NCI-H1694 (cell line): Measurements from ENCODE around the gene TIMM9.
"Not testable (repeated sequence)": the region's sequence is repeated elsewhere in the genome, so short reads cannot be mapped to it uniquely, and the experiment has no call there.

Source experiments
- DNase-seq: peaks from one replicate; lab custom pipeline; 2025; lab: John Stamatoyannopoulos, UW

The TIMM9 gene, protein sequence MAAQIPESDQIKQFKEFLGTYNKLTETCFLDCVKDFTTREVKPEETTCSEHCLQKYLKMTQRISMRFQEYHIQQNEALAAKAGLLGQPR

DNA sequence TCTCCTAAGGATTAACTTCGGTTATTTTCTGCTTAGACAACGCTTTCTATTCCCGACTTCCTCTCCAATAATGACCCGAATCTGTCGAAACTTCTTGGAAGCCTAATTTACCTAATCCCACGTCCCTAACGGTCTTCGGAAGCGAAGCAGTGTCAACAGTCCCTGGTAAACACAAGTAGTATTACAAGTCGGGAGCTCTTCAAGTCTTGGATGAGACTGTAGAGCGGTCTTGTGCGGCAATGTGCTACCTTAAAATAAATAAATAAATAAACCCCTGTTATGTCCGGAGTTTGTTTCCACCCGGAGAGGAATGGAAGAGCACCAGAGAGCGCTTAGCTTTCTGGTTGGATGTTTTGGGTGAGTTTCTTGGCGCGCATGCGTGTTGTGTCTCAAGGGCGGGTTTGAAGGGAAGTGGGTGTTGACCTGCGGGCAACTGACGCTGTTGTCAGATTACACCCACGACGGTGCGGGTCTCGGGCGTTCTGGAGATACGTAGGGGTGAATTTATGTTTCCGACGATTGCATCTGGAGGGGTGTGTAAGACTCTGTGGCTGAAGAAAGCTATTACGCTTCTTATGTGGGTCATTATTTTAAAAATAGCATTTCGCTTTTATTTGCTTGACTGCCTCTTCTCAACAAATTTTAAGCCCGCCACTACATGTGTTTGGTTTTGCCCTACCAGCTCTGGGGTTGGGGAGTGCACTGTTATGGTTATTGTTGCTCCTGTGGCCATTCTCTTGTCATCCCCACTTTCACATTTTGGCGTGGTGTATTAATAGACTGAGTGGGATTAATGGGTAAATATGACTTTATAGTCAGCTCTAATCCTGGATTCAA is at the start of gene TIMM9, which contains the start of gene KIAA0586:
TIMM9 (minus strand) TSS at position 251 of the 837 bp plus-strand sequence. CDS start 15,586 bp downstream, outside the sequence.
KIAA0586 (plus strand) TSS at position 439 of the 837 bp plus-strand sequence. CDS start 546 bp downstream, outside the sequence.
- DNase-seq = peak; percentile 99

DNA sequence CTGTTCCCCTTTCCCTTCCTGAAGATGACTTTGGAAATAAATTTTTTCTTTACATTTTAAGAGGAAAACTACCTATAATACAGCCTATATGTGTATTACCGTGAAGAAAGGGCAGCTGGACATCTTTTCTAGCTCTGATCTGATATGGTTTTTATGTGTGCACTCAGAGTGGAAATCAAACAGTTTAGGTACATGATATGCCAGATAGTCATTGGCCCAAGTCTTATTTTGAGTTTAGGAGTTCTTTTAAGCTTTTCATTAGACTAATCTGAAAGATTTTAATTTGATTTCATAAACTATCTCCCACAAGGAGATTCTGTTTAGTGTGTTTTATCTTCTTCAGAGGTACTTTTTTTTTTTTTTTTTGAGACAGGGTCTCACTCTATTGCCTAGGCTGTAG is 49.0 kb upstream of the TIMM9 start:
- DNase-seq = no peak

DNA sequence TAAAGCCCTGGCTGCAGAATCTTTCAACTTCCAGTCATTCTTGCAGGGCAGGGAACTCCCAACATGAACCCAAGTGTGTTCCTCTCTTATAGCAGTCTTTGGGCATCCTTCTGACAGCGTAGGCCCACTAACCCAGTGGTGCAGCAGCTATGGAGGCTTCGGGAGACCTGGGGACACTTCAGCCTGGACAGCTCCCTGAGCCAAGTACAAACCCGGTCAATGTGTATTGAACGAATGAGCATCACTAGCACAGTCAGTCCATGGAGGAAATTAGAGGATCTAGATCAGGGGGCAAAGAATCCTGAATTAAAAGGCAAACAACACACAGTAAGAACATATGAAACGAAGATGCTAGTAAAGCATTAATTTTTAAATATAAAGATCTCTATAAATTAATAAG is 42.0 kb upstream of the TIMM9 start:
- no peak for DNase-seq

DNA sequence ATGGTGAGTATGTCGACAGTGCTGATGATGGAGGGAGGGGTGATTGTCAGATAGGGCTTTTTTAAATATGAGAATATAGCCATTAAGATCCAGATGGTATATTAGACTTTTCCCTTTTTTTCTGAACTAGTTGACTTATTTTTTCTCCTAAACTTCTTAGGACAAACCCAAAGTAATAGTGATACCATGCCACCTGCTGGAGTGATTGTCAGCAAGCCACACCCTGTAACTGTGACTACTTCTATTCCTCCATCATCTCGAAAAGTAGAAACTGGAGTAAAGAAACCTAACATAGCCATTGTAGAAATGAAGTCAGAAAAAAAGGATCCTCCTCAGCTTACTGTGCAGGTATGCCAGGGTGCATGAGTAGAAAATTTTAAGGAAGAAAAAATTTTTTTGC is 40.2 kb upstream of the TIMM9 start:
- DNase-seq = no peak

DNA sequence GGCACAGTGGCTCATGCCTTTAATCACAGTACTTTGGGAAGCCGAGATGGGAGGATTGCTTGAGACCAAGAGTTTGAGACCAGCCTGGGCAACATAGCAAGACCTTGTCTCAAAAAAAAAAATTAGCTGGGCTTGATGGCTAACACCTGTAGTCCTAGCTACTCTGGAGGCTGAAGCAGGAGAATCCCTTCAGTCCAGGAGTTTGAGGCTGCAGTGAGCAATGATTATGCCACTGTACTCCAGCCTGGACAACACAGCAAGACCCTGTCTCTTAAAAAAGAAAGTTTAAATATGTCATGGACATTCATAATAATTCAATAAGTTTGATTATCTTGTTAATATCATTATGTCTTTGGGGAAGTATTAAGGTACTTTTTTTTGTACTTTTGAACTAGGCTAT is 39.1 kb upstream of the TIMM9 start:
- DNase-seq = no peak

DNA sequence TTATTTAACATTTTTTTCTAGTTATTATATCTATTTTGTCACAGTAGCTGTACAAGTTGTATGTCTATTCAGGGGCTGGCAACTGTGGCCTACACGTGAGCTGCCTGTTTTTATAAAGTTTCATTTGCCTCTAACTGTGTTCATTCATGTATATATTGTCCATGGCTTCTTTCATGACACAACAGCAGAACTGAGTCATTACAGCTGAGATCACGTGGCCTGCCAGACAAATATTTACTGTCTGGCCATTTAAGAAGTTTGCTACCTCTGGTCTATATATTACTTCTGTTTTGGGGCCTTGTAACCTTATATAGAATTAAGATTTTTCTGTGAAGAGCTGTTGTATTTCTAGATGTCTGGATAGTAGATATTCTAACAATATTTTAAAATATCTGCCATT is 38.1 kb upstream of the TIMM9 start:
- DNase-seq = no peak

DNA sequence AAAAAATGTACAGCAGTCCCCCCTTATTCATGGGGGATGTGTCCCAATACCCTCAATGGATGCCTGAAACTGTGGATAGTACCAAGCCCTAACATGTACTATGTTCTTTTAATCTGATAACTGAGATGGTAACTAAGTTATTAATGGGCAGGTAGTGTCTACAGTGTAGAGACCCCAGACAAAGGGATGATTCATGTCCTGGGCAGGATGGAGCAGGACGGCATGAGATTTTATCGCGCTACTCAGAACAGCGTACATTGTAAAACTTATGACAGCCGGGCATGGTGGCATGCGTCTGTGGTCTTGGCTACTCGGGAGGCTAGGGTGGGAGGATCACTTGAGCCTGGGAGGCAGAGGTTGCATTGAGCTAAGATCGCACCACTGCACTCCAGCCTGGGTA is 37.3 kb upstream of the TIMM9 start:
- DNase-seq = no peak

DNA sequence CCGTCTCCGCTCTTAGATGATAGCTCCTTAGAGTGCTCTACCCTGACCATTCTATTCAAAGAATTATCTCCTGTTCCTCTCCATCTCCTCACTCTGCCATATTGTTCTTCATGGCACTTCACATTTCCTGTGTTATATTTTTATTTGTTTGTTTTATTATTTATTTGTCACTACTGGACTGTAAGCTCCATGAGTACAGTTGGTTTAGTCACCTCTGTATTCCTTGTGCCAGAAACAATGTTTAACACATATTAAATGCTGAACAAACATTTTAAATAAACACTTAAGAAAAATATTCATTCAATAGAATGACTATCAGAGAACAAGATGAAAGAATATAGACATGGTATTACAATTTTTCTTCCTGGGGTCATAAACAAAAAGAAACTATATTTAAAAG is 35.8 kb upstream of the TIMM9 start:
- no peak for DNase-seq

DNA sequence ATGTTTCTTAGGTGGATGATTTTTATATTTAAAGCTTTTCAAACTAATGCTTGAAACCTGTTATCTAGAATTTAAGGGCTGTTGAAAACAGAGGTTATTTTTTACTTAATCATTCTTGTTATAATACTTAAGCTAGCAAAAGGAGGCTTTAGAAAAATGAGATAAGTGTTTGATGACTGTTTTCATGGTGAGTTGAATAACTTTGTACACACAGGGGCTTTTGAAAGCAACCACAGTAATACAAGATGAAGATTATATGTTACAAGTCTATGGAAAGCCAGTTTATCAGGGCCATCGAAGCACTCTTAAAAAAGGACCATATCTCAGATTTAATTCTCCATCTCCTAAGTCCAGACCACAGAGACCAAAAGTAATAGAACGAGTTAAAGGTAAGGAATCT is 33.4 kb upstream of the TIMM9 start:
- no peak for DNase-seq

DNA sequence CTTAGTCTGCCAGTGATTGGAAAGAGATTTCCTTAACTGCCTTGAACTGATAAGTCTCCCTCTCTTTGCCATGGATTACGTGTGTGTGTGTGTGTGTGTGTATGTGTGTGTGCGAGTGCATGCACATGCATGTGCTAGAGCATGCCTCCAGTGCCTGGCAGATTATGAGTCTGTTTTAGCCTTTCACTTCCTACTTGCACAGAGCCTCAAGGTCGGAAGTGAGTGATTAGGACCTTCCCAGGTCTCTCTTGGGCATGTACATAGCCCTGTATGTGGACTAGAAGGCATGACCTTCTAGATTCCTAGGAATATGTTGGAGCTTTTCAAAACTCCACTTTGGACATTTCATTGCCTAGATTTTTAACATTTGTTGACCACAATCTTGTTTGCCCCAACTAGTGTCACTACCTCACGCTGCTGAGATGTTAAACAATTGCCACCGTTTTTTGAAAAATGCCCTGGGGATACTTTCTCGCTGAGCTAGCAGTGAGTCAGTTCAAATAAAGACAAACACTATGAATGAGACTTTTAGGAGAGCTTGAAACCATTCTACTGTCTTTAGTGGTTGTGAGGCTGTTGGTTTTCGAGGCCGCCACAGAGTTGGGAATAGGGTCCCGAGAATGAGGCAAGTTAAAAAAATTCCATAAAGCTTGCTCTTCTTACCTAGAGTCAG is 28.4 kb upstream of the TIMM9 start:
- no peak for DNase-seq

DNA sequence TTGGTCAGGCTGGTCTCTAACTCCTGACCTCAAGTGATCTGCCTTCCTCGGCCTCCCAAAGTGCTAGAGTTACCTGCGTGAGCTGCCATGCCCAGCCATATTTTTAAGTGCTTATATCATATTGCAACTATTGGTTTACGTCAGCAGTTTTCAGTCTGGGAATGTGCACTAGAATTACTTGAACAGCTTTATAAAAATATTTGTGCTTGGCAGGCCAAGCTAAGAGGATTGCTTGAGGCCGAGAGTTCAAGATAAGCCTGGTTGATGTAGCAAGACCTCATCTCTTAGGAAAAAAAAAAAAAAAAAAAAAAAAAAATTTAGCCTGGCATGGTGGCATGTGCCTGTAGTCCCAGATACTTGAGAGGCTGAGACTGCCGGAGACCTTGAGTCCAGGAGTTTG is 17.3 kb upstream of the TIMM9 start:
- no peak for DNase-seq

DNA sequence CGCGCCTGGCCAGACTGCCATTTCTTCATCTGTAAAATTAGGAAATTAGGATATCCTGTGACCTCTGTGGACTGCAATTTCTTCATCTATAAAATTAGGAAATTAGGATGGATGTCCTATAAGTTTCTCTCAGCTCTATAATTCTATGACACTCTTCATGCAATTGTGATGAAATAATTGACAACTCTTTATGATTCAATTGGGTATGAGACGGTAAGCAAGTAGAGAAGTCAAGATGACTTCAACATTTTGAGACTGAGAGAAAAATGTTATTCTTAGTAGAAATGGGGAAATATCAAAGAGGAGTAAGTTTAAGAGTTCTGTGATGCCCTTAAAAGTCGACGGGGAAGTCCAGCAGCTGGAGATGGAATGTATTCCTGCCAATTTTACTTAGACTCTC is 12.1 kb upstream of the TIMM9 start:
- no peak for DNase-seq

DNA sequence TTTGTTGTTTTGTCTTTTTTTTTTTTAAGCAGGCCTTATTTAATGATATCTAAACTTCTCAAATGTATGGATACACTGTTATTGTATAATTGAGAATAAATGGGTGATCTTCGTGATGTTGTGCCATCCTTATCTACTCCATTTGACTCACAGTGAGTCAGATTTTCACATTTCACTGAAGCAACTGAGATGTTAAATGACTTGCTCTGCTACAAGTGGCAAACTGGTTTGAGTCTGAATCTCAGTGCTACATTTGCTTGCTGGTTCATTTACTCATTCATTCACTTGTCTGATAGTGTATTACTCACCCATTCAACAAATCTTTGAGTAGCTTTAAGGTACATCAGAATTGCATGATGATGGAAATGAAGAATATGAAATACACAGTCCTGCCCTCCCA is 2.8 kb upstream of the TIMM9 start:
- no peak for DNase-seq

DNA sequence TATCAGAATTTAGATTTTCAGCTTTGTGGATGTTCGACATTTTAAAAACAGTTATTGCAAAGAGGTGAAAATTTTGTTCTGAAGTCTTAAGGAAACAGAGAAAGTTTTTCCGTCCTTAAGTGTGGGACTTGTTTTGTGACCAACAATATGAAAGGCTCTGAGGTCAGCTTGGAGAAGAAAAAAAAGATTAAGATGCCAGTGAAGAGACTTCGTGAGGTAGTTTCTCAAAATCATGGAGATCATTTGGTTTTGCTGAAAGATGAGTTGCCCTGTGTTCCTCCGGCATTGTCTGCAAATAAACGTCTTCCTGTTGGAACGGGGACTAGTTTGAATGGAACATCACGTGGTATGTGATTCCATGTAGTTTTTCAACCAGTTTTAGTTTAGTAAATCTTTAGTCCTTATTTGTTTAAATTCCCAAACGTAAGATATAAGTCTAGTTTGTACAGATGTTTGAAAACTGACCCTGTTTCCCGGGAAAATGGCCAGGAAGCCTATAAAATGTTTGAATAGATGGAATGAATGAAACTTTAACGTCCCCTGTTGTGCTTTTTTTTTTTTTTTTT is 870 bp upstream of the TIMM9 start:
- peak; percentile 34 for DNase-seq

DNA sequence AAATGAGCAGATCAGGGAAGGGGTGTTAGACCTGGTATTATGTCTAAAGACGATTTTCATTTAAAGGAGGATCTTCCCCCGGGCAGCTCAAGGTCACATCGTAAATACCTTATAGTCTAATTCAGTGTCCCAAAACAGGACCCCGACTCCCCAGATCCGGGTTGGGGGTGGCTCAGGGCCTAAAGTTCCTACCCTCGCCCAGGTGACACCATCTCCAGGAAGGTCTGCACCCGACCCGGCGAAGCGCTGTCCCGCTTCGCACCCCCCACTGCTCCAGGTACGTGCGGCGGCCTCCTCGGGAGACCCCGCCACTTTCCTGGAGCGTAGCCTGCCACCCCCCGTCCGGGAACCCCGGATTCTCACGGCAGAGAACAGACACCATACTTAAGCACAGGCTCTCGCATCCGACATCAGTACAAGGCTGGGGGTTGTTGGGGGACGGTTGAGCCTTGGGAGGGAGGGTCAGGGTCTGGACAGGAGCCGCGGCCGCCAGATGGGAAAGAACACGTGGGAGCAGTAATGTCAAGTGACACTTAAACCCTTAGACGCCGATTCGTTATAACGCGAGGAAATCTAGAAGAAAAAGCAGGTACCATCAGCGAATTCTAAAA is 556 bp downstream of the TIMM9 start:
- DNase-seq = peak; percentile 40

DNA sequence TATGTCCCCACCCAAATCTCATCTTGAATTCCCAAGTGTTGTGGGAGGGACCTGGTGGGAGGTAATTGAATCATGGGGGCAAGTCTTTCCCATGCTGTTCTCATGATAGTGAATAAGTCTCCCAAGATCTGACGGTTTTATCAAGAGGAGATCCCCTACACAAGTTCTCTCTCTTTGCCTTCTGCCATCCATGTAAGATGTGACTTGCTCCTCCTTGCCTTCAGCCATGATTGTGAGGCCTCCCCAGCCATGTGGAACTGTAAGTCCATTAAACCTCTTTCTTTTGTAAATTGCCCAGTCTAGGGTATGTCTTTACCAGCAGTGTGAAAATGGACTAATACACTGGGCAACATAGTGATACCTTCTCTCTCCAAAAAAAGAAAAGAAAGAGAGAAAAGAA is 10.4 kb downstream of the TIMM9 start:
- DNase-seq = not testable (repeated sequence)

DNA sequence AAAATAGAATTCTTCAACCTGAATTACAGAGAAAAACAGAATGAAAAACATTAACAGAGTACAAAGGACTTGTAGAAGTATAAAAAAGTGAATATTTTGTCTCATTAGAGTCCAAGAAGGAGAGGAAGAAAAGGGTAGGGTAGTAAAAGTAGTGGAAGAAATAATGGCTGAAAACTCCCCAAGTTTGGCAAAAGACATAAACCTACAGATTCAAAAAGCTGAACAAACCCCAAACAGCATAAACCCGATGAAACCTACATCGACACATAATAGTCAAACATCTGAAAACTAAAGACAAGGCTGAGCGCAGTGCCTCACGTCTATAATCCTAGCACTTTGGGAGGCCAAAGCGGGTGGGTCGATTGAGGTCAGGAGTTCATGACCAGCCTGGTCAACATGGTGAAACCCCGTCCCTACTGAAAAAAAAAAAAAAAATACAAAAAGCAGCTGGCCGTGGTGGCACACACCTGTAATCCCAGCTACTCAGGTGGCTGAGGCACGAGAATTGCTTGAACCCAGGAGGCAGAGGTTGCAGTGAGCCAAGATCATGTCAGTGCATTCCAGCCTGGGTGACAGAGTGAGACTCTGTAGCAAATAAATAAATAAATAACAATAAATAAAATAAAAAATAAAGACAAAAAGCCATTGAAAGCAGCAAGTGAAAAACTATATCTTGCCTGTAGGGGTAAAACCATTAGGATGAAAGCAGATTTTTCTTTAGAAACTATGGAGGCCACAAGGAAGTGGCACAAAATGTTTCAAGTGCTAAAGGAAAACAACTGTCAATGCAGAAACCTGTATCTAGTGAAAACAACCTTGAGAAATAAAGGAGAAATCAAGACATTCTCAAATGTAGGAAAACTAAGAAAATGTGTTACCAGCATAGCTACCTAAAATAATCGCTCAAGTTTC is 11.4 kb downstream of the TIMM9 start:
- no peak for DNase-seq

DNA sequence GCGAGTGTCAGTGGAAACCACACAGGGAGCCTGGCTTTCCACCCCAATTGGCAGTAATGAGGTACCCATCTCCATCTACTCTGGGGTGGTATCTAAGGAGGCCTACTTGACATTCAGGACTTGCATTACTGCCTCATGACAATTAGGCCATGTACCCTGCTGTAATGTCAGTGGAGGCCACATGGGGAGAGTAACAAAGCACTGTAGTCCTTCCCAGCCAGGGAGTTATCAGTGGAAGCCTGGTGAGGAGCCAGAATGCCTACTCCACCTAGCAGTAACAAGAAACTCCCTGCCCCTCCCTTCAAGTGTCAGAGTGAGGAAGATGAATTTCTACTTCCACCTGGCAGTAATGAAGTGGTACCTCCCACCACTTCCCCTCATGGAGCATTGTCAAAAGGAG is 12.5 kb downstream of the TIMM9 start:
- DNase-seq = no peak

DNA sequence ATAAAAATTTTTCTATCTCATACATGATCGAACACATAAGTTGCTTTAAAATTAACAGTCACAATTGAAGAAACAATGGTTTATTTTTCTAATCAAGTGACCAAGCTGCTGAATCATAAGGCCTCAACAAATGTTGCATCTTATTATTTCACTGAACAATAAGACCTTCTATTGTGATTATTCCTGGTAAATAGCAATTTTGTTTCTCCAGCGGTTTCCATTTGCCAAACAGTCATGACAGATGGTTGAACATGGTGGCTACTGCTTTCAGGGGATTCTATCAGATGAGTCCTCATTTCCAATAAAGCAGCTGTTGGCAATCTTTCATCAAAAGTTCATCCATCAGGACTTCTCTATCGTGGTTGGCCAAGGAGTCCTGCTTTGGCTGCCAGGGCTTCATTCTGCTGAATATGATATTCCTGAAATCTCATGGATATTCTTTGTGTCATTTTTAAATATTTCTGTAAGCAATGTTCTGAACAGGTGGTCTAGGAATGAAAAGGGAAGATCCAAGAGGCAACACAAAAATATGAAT is 18.6 kb downstream of the TIMM9 start:
- no peak for DNase-seq

DNA sequence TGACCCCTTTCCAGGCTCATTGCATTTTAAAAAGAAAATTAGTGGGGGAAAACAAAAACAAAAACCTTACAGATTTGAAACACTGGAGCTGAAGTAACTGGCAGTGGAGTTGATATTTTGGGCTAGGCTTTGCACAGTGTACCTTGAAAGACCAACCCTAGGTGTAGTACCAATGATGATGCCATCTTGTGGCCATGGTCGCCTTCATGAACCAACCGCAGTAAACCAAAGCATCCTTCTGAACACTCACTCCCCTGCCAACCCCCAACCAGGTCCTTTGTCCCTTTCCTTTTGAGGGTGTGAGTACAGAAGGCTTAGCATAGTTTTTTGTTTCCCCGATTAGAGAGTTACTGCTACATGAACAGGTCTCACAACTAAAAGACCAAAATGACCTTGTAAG is 25.7 kb downstream of the TIMM9 start:
- DNase-seq = no peak

DNA sequence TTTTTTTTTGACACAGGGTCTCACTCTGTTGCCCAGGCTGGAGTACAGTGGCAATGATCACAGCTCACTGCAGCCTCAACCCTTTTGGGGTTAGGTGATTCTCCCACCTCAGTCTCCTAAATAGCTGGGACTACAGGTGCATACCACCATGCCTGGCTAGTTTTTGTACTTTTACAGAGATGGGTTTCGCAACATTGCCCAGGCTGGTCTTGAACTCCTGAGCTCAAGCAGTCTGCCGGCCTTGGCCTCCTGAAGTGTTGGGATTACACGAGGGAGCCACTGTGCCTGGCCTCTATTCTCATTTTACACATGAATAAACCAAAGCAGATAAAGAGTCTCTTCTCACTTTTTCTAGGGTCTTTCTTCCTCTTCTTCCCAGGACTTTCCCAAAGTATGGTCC is 28.4 kb downstream of the TIMM9 start:
- DNase-seq = no peak
